Stimulated activated CD4-positive, alpha-beta T cell treated with anti-CD3 and anti-CD28 coated beads, Interleukin-12 subunit alpha, Interleukin-12 subunit beta, amount 100 ng/mL, for 4 hours (primary cell): ENCODE measurements around the gene APBB1IP.
"Not testable (repeated sequence)": the region's sequence is repeated elsewhere in the genome, so short reads cannot be mapped to it uniquely, and the experiment has no call there.

ENCODE experiments used
- DNase-seq: peaks from one replicate; pipeline ENCODE4 v3.0.0-alpha.2; 2020

APBB1IP gene

DNA sequence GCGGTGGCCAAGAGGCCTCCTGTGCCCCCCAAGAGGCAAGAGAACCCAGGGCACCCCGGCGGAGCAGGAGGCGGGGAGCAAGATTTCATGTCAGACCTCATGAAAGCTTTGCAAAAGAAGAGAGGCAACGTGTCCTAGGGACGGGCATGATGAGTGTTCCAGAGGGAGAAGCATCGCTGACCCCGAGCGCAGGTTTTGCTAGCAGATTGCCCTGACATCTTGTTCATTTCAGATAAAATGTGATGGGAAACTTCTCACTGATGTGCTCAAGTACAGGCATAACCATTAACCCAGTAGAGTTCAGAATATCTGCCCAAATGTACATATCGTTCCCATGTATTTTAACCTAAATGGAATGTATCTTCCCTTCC, 129.2 kb downstream of the APBB1IP start:
- DNase-seq, result no peak

DNA sequence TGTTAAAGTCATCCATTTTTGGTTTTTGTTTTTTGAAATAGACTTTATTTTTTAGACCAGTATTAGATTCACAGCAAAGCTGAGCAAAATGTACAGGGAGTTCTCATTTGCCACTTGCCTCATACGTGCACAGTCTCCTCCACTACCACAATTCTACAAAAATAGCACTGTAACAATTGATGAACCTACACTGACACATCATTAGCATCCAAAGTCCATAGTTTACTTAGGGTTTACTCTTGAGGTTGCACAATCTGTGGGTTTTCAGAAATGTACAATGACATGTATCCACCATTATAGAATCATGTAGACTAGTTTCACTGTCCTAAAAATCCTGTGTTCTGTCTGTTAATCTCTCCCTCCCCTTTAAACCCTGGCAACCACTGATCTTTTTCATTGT, 133.5 kb downstream of the APBB1IP start:
- DNase-seq, result no peak

DNA sequence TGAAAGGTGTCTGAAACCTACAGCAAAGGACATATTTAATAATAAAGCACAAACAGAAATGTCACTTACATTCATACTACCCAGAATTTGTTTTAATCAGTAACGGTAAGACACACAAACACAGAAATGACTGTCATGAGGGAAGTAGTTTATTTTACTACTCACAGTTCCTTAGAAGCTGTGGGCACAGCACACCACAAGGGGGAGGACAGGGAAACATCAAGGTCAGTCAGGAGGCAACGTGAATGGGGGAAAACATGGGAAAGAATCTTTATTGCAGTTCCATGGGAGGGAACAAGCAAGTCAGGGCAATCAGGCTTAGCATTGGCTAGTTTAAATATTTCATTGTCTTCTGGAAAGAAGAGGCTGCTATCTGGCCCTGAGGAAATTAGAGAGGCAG, 135.5 kb downstream of the APBB1IP start:
- no peak for DNase-seq

DNA sequence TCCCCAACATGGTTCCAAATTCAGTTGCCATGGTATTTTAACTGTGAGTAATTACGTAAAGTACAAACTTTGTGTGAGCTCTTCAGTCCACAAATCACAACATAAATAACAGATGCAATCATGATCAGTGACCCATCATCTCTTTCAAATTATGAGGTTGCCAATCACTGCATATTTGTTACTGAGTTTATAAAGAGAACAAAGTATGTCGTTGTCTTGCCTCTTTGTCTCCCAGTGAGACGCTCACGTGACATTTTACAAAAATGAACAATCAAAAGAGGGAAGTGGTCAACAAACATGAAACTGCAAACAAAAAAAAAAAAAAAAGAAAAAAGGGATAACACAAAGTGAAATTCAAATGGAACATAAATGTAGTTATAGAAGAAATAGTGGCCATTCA, 136.6 kb downstream of the APBB1IP start:
- no peak for DNase-seq

DNA sequence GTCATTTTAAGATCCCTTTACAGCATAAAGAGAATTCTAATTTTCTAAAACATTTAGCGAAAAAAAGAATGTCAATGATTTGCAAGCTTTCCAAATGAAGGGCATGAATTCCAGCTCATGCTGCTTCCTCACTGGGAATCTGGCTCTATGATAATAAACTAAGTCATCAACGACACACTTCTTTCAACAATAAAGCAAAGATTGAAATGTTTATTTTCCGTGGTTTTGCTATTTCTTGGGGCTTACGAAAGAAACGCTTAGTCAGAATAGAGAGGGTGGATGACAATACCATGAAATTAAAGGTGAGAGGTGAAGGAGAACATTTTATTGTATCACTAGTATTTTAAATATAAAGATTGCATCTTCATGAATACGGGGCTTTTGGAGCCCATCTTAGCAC, 140.2 kb downstream of the APBB1IP start:
- not testable (repeated sequence) for DNase-seq

DNA sequence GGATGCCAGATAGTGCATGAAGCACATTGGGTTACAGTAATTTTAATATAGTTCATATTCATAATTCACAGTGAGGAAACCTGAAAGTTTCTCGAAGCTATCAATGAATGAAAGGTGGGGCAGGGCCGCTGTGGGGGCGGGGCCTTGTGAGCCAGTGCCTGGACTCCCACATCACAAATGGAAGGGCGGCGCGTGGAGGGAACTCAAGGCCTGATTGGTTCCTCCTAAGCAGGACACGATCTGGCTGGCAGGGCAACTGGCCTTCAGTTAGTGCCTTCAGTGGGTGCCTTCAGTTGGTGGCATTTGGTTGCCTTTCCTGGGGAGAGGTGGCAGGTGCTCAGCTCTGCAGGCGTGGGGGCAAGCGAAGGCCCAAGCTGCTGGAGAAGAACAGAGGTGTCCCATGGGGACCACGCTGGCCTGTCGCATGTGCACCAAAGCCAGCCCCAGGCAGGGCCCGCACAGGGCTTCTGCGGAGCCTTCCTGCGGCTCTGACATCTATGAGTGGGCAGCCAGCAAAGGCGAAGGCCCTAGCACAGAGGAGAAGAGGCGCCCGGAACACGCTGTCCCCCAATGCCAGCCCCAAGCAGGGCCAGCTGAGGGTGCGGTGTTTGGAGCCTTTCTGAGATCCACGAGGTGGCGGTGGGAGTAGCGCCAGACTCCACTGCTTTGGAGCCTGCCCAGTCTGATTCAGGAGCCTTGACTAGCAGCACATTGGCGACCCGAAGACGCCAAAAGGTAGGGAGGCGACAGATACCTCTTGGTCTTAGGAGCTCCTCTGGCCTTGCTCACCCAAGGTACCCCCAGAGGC, 141.3 kb downstream of the APBB1IP start:
- no peak for DNase-seq

DNA sequence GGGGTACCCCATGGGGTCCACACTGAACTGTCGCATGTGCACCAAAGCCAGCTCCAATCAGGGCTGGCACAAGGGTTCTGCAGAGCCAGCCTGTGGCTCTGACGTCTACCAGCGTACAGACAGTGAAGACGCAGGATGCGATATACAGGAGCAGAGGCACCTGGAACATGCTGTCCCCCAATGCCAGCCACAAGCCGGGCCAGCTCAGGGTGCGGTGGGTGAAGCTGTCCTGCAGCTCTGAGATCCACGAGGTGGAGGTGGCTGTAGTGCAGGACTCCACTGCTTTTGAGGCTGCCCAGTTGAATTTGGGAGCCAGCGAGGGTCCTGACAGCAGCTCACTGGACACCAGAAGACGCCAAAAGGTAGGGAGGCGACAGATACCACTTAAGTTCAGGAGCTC, 148.1 kb downstream of the APBB1IP start:
- no peak for DNase-seq

DNA sequence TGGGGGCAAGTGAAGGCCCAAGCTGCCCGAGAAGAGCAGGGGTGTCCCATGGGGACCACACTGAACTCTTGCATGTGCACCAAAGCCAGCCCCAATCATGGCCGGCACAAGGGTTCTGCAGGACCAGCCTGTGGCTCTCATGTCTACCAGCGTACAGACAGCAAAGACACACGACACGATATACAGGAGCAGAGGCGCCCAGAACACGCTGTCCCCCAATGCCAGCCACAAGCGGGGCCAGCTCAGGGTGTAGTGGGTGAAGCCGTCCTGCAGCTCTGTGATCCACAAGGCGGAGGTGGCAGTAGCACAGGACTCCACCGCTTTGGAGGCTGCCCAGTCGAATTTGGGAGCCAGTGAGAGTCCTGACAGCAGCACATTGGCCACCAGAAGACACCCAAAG, 150.5 kb downstream of the APBB1IP start:
- no peak for DNase-seq

DNA sequence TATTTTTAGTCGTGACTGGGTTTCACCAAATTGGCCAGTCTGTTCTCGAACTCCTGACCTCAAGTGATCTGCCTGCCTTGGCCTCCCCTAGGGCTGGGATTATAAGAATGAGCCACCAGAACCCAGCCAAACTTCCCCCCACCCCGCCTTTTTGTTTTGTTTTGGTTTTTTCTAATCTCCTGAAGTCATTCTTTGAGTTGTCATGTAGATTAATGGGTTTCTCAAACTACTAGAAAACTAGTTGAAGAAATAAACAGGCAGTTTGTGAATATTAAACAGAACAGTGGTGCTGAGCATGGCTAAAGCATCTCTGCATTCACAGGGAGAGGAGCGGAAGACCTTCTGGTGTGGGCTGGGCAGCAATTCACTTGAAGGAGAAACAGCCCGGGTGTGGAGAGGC, 151.7 kb downstream of the APBB1IP start:
- not testable (repeated sequence) for DNase-seq

DNA sequence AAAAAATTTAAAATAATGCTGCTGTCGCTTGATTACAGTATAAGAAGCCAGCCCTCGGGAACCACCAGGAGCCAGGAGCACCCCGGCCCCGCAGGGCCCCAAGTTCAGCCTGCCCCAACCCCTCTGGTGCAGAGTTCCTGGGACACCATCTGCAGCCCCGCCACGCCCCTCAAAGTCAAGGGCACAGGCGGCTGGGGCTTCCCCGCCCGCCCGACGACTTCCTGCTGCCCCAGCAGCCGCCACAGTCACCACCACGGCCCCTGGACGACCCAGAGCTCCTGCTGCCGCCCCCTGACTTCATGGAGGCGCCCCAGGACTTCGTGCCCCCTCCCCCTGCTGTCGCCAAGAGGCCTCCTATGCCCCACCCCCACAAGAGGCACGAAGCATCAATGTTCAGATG, 155.8 kb downstream of the APBB1IP start:
- DNase-seq, result no peak

DNA sequence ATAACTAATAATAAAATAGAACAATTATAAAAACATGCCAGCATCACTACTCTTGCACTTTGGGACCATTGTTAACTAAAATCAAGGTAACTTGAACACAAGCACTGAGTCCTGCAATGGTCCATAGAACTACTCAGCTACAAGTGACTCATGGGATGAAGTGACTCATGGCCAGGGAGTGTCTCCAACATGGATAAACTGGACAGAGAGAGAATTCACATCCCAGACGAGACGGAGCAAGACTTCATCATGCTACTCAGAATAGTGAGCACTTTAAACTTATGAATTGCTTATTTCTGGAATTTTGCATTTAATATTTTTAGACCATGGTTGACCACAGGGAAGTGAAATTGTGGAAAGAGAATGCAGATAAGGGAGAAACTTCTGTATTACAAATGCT, 165.1 kb downstream of the APBB1IP start:
- not testable (repeated sequence) for DNase-seq

DNA sequence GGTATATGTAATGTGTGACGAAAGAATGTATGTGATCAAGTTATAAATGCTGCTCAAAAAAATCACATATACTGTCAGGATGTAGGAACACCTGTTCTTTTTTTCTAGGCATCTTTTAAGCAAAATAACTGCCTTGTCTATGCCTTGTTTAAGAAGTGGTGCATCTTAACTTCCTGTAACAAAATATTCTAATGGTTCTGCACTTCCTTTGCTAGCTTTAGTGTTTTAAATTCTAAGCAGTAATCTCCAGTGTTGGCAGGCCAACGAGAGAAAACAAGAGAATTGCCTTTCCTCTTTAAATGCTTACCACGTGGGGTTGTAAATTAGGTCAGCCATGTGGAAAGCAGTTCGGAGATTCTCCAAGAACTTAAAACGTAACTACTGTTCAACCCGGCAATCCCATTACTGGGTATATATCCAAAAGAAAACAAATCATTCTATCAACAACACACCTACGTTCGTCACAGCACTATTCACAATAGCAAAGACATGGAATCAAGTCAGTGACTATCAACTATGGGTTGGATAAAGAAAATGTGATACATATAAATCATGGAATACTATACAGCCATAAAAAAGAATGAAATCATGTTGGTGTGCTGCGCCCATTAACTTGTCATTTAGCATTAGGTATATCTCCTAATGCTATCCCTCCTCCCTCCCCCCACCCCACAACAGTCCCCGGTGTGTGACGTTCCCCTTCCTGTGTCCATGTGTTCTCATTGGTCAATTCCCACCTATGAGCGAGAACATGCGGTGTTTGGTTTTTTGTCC, 166.4 kb downstream of the APBB1IP start:
- not testable (repeated sequence) for DNase-seq

DNA sequence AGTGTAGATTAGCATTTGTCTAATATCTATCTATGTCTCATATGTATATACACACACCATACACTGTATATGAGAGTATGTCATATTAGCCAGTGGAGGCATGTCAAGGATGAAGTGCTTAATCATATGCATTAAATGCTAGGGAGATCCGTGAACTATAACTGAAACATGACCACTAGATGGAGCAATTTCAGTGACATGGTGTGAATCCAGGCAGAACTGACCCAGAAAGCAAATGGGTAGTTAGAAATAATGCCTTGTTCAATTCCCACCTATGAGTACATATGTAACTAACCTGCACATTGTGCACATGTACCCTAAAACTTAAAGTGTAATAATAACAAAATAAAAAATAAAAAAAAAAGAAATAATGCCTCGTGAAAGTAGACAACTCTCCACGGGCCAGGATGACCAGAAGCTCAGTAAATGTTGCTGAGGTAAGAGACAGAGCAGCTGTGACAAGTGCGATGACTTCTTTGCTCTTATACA, 168.3 kb downstream of the APBB1IP start:
- not testable (repeated sequence) for DNase-seq

DNA sequence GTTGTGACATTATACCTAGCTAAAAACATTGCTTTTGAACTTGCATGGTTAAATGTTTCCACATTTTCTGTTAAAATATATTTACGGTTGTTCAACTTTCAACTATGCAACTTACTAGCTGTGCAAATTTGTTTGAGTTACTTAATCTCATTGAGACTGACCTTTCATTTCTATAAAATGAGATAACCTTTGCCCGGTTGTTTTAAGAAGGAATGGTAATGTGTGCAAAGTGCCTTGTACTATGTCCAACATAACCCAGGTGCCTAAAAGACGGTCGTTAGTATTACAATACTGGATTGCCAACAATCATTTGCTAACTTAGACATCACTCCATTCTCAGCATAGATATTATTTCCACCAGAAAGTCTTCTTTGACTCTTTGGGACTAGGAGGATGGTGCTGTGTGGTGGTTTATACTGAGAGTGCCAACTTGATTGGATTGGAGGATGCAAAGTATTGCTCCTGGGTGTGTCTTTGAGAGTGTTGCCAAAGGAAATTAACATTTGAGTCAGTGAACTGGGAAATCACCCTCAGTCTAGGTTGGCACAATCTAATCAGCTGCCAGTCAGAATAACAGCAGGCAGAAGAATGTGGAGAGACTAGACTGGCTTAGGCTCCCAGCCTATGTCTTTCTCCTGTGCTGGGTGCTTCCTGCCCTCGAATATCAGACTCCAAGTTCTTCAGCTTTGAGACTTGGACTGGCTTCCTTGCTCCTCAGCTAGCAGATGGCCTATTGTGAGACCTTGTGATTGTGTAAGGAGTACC, 174.2 kb downstream of the APBB1IP start:
- DNase-seq, result no peak
